GM19099 (cell line): ENCODE results near the gene TBC1D19.

Experiments used
- POLR2A ChIP-seq: IDR thresholded peaks from 3 replicates; pipeline ENCODE4 v1.6.1; 2011; ENCODE audit warnings: low read depth; ENCODE audit not compliant: insufficient read length; ENCODE audit errors: extremely low read depth

TBC1D19 gene

DNA sequence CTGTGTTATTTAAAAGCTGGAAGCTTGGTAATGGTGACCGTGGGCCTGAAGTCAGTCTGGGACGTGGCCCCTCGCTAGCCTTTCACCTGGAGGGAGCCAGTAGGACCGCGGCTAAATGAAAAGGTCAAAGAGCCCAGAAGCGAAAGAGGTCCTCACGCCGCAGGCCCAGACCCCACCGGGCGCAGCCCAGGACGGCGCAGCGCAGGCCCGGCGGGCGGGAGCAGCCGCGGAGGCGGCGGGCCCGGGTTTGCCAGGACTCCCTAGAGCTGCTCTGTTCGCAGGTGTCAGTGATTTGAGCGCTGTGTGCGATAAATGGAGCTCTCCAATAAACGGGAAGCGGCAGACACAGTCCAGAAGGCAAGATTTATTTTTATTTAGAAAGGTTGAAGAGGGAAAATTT is 220.6 kb downstream of the TBC1D19 start:
- TF ChIP-seq POLR2A = no peak

DNA sequence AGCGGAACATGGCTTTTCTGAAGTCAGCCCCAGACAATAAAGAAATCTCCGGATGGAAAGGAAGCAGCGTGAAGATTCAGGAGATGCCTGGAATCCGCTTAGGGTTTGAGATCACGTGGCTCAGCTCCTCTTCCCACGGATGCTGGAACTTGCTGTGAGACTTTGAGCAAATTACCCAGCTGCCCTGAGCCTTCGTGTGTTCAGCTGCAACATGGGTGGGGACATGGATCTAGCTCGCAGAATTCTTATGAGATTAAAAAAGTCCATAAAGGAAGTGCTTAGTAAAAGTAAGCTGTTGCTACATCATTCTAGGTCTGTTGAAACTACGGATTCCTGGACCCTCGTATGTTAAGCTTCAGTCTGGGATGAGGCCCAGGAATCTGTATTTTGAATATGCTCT is 221.0 kb downstream of the TBC1D19 start:
- no peak for TF ChIP-seq POLR2A
